ENCODE data around the gene ARHGEF39. TPM values are rescaled to one million over a fixed set of nuclear protein-coding genes. Genes with fewer than 3 reads are reported as not detected.
"Not testable (repeated sequence)": the region's sequence is repeated elsewhere in the genome, so short reads cannot be mapped to it uniquely, and the experiment has no call there.

ARHGEF39 gene
- total RNA-seq, 2 experiments from 2014 or later: 28.1 to 28.2 TPM

- CTCF ChIA-PET: interaction anchor here (0.5 to 3.4 kb wide), 2 partner anchors 26 to 553 kb away, joined by 4 to 18 read pairs; no protein-coding TSS in a partner anchor
- H3K27ac Mint-ChIP-seq, DNase-seq, H3K4me3 Mint-ChIP-seq, H3K9me3 Mint-ChIP-seq, POLR2A ChIA-PET, H3K36me3 Mint-ChIP-seq, H3K27me3 Mint-ChIP-seq: not testable (repeated sequence)
- peaks cover 52% of the 10 kb centered on the region for H3K4me1 Mint-ChIP-seq (ENCODE audit: low read depth)
- intact Hi-C loops (cut with micrococcal nuclease): loop anchor here (1.0 kb wide), 1 partner anchor 9 kb away; no protein-coding TSS in a partner anchor
Observed at GRCh38 chr9:35637427-35637955, 27.5 kb downstream of the ARHGEF39 start.

DNA sequence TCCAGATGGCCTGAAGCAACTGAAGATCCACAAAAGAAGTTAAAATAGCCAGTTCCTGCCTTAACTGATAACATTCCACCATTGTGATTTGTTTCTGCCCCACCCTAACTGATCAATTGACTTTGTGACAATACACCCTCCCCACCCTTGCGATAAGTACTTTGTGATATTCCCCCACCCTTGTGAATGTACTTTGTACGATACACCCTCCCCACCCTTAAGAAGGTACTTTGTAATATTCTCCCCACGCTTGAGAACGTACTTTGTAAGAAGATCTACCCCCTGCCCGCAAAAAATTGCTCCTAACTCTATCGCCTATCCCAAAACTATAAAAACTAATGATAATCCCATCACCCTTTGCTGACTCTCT is 28.1 kb downstream of the ARHGEF39 start:
- H3K27ac Mint-ChIP-seq, H3K27me3 Mint-ChIP-seq, H3K4me3 Mint-ChIP-seq, H3K9me3 Mint-ChIP-seq, DNase-seq, H3K36me3 Mint-ChIP-seq, POLR2A ChIA-PET: not testable (repeated sequence)
- peaks cover 52% of the 10 kb centered on the region for H3K4me1 Mint-ChIP-seq (ENCODE audit: low read depth)
- CTCF ChIA-PET: interaction anchor here (1.6 kb wide), 1 partner anchor 10 kb away, joined by 3 read pairs; no protein-coding TSS in a partner anchor
- intact Hi-C loops (cut with micrococcal nuclease): loop anchor here (1.0 kb wide), 1 partner anchor 9 kb away; no protein-coding TSS in a partner anchor

DNA sequence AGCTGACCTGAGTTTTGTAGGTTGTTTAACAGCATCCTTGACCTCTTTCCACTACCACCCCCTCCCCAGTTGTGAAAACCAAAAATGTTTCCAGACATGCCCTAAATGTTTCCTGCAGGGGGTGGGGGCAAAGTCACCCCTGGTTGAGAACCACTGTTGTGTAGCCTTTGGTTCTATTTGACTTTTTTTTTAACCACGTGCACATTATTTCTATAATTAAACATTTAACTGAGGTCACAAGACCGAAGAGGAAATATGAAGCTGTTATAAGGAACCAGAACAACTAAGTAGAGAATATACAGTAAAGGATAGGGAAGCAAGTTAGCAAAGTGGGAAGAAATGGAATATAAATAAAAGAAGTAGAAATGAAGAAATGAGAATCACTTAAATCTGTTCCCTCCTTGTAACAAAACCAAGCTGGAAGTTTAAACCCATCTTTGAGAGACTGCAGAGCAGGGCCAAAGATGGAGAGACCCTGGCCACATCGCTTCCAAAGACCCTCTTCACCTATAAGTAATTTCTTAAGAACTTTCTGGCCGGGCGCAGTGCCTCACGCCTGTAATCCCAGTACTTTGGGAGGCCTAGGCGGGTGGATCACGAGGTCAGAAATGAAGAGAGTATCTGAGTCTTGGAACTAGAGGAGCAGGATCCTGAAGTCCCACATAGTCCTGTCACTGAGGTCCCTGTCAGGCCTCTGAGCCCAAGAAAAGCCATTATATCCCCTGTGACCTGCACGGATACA is 28.7 kb downstream of the ARHGEF39 start:
- Mint-ChIP-seq H3K4me1 (ENCODE audit: low read depth) (peaks cover 52% of the 10 kb centered on the region), H3K4me3 (no peak overlapping the region), H3K27ac (peak overlapping the region; percentile 23), H3K36me3 (peaks cover 9% of the 10 kb centered on the region), H3K9me3 (no peaks in the 10 kb centered on the region), H3K27me3 (no peaks in the 10 kb centered on the region)
- no peak for DNase-seq
- ChIA-PET POLR2A (no interaction called here), CTCF (interaction anchor here (0.5 to 1.6 kb wide), 3 partner anchors 10 to 149 kb away, joined by 3 to 6 read pairs (median 3); no protein-coding TSS in a partner anchor)
- intact Hi-C loops (cut with micrococcal nuclease): no loop called here

DNA sequence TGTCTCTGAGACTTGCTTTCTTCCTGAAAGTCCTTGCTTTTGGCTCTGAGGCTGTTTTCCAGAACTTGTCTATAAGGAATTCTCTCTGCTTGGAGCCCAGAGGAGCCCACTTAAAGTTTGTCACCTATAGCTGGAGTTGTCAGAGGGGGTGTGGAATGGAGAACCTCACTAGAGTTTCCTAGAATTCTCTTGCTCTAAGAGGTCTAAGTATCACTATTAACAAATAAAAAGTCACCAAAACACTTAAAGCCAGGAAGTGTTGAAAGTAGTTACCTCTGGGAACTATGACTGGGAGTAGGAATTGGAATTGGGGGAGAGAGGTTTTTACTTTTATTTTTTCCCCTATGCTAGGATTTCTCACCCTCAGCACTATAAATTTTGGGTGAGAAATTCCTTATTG is 29.3 kb downstream of the ARHGEF39 start:
- intact Hi-C loops (cut with micrococcal nuclease): no loop called here
- POLR2A ChIA-PET: no interaction called here
- CTCF ChIA-PET: interaction anchor here (0.5 to 1.6 kb wide), 5 partner anchors 11 to 149 kb away, joined by 3 to 6 read pairs (median 3); no protein-coding TSS in a partner anchor
- no peak overlapping the region for H3K4me3 Mint-ChIP-seq
- no peaks in the 10 kb centered on the region for H3K9me3 Mint-ChIP-seq
- no peak overlapping the region for H3K27ac Mint-ChIP-seq
- H3K27me3 Mint-ChIP-seq: no peaks in the 10 kb centered on the region
- no peak for DNase-seq
- peaks cover 49% of the 10 kb centered on the region for H3K4me1 Mint-ChIP-seq (ENCODE audit: low read depth)
- H3K36me3 Mint-ChIP-seq: peaks cover 5% of the 10 kb centered on the region

- intact Hi-C loops (cut with micrococcal nuclease): no loop called here
- H3K36me3 Mint-ChIP-seq: no peaks in the 10 kb centered on the region
- DNase-seq: peak; percentile 15
- no peak overlapping the region for H3K27ac Mint-ChIP-seq
- peaks cover 4% of the 10 kb centered on the region for H3K4me1 Mint-ChIP-seq (ENCODE audit: low read depth)
- CTCF ChIA-PET: interaction anchor here (0.6 to 2.8 kb wide), 4 partner anchors 10 to 26 kb away, joined by 3 to 24 read pairs (median 4); no protein-coding TSS in a partner anchor
- no peak overlapping the region for H3K4me3 Mint-ChIP-seq
- H3K27me3 Mint-ChIP-seq: no peaks in the 10 kb centered on the region
- POLR2A ChIA-PET: interaction anchor here (0.7 kb wide), 1 partner anchor 30 kb away, joined by 3 read pairs; no protein-coding TSS in a partner anchor
- H3K9me3 Mint-ChIP-seq: no peaks in the 10 kb centered on the region
Observed at GRCh38 chr9:35629597-35629996, 35.4 kb downstream of the ARHGEF39 start.

- Mint-ChIP-seq H3K36me3 (no peaks in the 10 kb centered on the region), H3K27ac (no peak overlapping the region), H3K4me3 (no peak overlapping the region), H3K27me3 (no peaks in the 10 kb centered on the region), H3K9me3 (no peaks in the 10 kb centered on the region), H3K4me1 (ENCODE audit: low read depth) (peaks cover 3% of the 10 kb centered on the region)
- CTCF ChIA-PET: interaction anchor here (1.3 to 2.8 kb wide), 3 partner anchors 17 to 25 kb away, joined by 3 to 24 read pairs (median 6); no protein-coding TSS in a partner anchor
- peak; percentile 4 for DNase-seq
- POLR2A ChIA-PET: interaction anchor here (0.6 to 1.4 kb wide), 4 partner anchors 17 to 73 kb away, joined by 3 to 4 read pairs (median 4); partner anchors contain the start of gene RMRP
- intact Hi-C loops (cut with micrococcal nuclease): no loop called here
Observed at GRCh38 chr9:35628389-35628991, 36.5 kb downstream of the ARHGEF39 start.

DNA sequence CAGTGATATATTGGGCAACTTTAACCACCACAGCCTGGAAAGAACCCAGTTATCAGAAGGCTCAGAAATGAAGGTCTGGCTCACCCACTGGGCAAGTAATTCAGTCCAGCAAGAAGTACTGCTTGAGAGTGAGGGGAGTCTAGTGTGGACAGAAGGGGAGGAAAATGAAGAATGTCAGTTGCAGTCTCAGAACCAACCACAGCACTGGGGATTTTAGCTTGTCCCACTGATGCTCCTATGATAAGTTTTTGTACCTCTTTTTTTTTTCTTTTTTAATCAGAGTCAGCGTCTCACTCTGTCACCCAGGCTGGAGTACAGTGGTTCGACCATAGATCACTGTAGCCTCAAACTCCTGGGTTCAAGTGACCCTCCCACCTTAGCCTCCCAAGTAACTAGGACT is 37.4 kb downstream of the ARHGEF39 start:
- Mint-ChIP-seq H3K9me3 (no peaks in the 10 kb centered on the region), H3K27ac (no peak overlapping the region), H3K4me1 (ENCODE audit: low read depth) (peaks cover 3% of the 10 kb centered on the region), H3K4me3 (no peak overlapping the region), H3K36me3 (no peaks in the 10 kb centered on the region), H3K27me3 (no peaks in the 10 kb centered on the region)
- CTCF ChIA-PET: interaction anchor here (2.8 kb wide), 1 partner anchor 16 kb away, joined by 24 read pairs; no protein-coding TSS in a partner anchor
- intact Hi-C loops (cut with micrococcal nuclease): no loop called here
- DNase-seq: no peak
- POLR2A ChIA-PET: interaction anchor here (1.4 kb wide), 1 partner anchor 30 kb away, joined by 3 read pairs; the partner anchor contains the start of gene RMRP

GRCh38 chr9:35619800-35620158 is 45.2 kb downstream of the ARHGEF39 start:
- Mint-ChIP-seq H3K9me3 (no peaks in the 10 kb centered on the region), H3K36me3 (no peaks in the 10 kb centered on the region), H3K27ac (peak overlapping the region; percentile 87), H3K4me3 (no peak overlapping the region), H3K4me1 (ENCODE audit: low read depth) (peaks cover 37% of the 10 kb centered on the region), H3K27me3 (no peaks in the 10 kb centered on the region)
- POLR2A ChIA-PET: interaction anchor here (0.7 to 2.5 kb wide), 8 partner anchors 9 to 548 kb away, joined by 3 to 16 read pairs (median 6); partner anchors contain the start of genes CCDC107, RMRP and VCP
- intact Hi-C loops (cut with micrococcal nuclease): loop anchor here (1.0 kb wide), 2 partner anchors 15 to 38 kb away; no protein-coding TSS in a partner anchor
- DNase-seq: no peak
- CTCF ChIA-PET: interaction anchor here (0.6 to 2.7 kb wide), 11 partner anchors 9 to 658 kb away, joined by 3 to 23 read pairs (median 7); partner anchors contain the start of genes CCDC107 and RMRP

GRCh38 chr9:35618854-35619799 is 45.9 kb downstream of the ARHGEF39 start:
- peak overlapping the region; percentile 2 for H3K4me3 Mint-ChIP-seq
- ChIA-PET CTCF (interaction anchor here (0.6 to 2.7 kb wide), 12 partner anchors 8 to 657 kb away, joined by 3 to 23 read pairs (median 6); partner anchors contain the start of genes CCDC107 and RMRP), POLR2A (interaction anchor here (0.7 to 2.5 kb wide), 7 partner anchors 13 to 547 kb away, joined by 3 to 16 read pairs (median 6); partner anchors contain the start of genes CCDC107, RMRP and VCP)
- DNase-seq: peak; percentile 69
- peaks cover 37% of the 10 kb centered on the region for H3K4me1 Mint-ChIP-seq (ENCODE audit: low read depth)
- H3K36me3 Mint-ChIP-seq: no peaks in the 10 kb centered on the region
- no peaks in the 10 kb centered on the region for H3K9me3 Mint-ChIP-seq
- intact Hi-C loops (cut with micrococcal nuclease): loop anchor here (1.0 kb wide), 2 partner anchors 15 to 38 kb away; no protein-coding TSS in a partner anchor
- peak overlapping the region; percentile 87 for H3K27ac Mint-ChIP-seq
- no peaks in the 10 kb centered on the region for H3K27me3 Mint-ChIP-seq

- H3K4me1 Mint-ChIP-seq (ENCODE audit: low read depth): peaks cover 37% of the 10 kb centered on the region
- CTCF ChIA-PET: interaction anchor here (0.7 to 2.2 kb wide), 5 partner anchors 11 to 264 kb away, joined by 3 to 7 read pairs (median 5); no protein-coding TSS in a partner anchor
- H3K36me3 Mint-ChIP-seq: no peaks in the 10 kb centered on the region
Observed at GRCh38 chr9:35618325-35618727, 46.7 kb downstream of the ARHGEF39 start, which contains the start of gene CD72. TSS of gene CD72 (minus strand) at chr9:35618413. CDS start at chr9:35618303, 110 bp downstream.

More at GRCh38 chr9:35618325-35618727, 46.7 kb downstream of the ARHGEF39 start, which contains the start of gene CD72:
- Mint-ChIP-seq H3K27me3 (no peaks in the 10 kb centered on the region), H3K27ac (peak within 1 kb of the TSS; percentile 87), H3K9me3 (no peaks in the 10 kb centered on the region), H3K4me3 (peak within 1 kb of the TSS; percentile 77)
- DNase-seq: no peak
- POLR2A ChIA-PET: no interaction called here
- intact Hi-C loops (cut with micrococcal nuclease): no loop called here
